NCI-H446 (cell line): ENCODE results near the gene DOK4.
A peak's percentile ranks its signal among the peaks of the same experiment; 100 is the strongest.

Source experiments
- DNase-seq, 2 experiments: peaks; one replicate each; lab custom pipeline; 2025; lab: John Stamatoyannopoulos, UW

DOK4 gene

GRCh38 chr16:57485916-57486857, at the start of gene DOK4:
DOK4 (minus strand) TSS chr16:57486493; CDS start chr16:57479507, 6,986 bp downstream.
- DNase-seq: peak in 1 of 2 experiments; percentile 51

DNA sequence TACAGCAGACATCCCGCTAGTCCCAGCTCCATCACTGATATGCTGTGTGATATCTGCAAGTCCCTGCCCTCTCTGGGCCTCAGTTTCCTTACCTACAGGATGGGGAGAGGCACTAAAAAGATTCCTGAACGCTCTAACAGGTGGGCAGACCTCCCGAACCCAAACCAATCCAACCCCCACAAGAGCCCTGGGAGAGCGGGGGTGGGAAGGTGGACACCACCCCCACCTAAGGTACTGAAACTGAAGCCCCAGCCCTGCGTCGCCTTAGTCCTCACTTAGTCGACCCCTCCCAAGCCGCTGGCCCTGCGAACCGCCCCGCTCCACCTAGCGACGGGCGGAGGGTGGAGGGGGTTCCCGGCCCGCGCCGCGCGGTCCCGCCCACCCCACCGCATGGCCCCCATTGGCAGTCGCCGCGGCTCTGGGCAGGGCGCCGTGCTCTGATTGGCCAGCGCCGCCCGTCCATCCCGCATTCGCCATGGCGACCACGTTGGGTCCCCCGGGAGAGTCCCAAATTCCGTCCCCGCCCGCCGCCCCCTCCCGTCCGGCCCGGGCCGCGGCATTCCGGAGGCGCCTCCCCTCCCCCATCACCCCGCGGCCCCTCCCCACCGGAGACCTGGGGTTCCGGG, 49.5 kb upstream of the DOK4 start:
- peak; percentile 11 to 82 for DNase-seq

DNA sequence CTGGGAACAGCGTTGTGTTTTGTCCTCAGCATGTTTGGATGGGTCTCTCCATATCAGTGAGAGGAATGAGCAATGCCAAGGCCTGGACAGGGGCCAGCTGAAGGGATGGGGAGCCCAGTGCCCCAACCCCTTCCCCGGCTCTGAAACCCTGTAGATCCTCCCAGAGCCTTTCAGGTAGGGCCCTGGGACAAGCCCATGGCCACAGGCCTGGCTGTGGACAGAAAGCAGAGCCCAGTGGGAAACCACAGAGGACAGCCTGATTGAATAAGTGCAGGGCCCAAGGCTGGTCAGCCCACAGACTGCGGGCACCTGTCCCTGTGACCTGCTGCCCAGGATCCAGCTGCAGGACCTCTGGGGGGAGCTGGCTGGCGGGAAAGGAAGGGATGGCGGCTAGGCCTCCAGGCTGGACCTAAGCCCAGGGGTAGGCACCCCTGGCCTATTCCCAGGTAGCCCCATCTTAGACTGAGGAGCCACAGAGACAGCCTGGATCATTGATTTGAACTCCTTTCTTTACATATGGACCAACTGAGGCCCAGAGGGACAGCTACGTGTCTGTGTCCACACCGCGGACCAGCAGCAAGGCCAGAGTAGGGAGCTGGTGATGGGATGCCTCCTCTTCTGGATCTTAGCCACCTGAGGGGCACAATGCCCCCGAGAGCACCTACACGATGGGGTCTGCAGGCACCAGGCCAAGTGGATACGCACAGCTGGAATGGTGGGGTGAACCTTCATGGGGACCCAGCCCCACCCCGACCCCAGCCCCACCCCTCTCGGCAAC, 48.8 kb upstream of the DOK4 start:
- DNase-seq: no peak

- DNase-seq: no peak
Measured at GRCh38 chr16:57534337-57534880, 48.1 kb upstream of the DOK4 start.

DNA sequence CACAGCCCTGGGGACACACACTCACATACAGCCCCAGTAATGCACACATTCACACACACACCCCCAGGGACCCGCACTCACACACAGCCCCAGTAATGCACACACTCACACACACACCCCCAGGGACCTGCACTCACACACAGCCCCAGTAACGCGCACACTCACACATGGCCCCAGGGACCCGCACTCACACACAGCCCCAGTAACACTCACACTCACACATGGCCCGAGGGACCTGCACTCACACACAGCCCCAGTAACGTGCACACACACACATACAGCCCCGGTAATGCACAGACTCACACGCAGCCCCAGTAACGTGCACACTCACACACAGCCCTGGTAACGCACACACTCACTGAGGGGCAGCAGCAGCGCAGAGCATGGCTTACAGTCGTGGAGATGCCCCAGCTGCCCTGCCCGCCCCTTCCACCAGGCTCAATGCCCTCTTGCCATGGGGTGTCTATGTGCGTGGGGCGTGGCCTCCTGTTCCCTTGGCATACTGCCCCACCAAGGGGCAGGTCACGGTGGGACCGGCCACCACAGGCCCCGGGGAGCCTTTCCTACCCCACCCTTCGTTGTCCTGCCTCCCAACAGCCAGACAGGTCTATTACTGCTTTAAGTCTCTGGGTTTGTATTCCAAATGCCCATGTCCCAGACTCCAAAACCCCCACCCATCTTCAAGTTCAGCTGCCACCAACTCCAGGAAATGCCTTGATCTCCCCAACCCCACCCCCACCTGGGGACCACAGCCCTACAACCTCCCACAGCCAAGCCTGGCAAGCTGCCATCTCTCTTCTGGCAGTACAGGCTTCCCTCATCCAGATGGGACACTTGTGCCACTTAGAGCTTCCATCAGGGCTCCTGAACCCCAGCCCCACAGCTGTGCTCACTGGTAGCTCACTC, 47.4 kb upstream of the DOK4 start:
- peak in 1 of 2 experiments; percentile 20 for DNase-seq

DNA sequence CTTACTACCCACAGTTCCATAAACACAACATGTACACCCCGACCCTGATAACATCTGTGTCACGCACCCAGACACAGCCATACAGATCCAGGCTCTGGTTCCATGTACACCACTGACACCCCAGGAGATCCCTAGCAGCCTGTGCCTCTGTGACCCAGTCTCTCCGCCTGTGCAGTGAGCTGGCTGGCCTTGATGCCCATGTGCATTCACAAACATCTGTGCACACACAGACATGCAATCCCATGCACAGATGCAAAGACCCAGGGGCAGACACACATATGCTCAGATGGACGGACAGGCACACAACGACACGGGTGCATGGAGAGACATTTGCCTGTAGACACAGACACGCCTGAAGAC, 46.0 kb upstream of the DOK4 start:
- no peak for DNase-seq

DNA sequence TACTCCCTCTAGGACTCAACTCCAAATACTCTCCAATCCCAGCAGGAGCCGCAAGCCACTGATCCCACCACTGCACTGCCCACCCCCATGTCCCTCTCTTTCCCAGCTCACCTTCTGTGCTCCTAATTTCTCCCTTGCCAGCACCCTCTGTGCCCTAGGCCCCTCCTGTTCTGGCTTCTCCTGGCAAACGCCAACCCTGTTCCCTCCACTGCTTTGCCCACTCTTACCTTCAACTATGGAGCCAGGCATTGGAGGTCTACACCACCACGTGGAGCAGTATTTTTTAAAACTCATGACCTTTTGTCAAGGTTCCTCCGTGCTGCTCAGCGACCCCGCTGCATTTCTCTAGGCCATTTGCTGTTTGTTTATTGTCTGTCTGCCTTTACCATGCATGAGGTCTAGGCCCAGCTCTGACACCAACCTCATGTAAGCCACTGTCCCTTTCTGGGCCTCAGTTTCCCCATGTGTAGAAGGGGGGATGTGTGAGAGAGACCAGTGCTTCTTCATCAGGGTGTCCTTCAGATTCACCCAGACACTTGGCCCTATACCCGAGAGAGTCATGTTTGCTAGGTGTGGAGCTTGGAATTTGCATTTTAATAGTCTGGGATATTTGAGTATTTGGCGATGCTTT, 45.5 kb upstream of the DOK4 start:
- DNase-seq: no peak

GRCh38 chr16:57531253-57531575, 44.9 kb upstream of the DOK4 start:
- no peak for DNase-seq

GRCh38 chr16:57530522-57531252, 44.4 kb upstream of the DOK4 start:
- no peak for DNase-seq

DNA sequence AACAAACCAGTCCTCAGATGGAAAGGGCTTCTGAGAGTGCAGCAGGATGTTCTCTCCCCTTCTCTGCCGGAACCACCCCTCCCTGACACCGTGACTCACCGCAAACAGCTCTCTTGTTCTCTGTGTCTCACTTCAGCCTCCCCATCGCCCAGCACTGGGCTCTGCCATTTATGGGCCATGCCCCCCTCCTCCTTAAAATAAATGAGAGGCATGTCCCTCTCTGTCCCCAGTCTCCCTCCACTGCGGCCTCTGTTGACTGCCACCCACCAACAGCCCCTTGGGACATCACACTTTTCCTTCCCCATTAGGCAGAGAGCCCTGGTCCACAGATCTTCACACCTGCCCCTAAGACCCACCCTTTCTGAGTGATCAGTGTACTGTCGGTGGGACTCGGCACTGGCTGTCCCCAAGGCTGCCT, 43.8 kb upstream of the DOK4 start:
- DNase-seq: no peak

- no peak for DNase-seq
Measured at GRCh38 chr16:57529391-57530103, 43.3 kb upstream of the DOK4 start.

GRCh38 chr16:57528499-57529390, 42.5 kb upstream of the DOK4 start:
- no peak for DNase-seq

DNA sequence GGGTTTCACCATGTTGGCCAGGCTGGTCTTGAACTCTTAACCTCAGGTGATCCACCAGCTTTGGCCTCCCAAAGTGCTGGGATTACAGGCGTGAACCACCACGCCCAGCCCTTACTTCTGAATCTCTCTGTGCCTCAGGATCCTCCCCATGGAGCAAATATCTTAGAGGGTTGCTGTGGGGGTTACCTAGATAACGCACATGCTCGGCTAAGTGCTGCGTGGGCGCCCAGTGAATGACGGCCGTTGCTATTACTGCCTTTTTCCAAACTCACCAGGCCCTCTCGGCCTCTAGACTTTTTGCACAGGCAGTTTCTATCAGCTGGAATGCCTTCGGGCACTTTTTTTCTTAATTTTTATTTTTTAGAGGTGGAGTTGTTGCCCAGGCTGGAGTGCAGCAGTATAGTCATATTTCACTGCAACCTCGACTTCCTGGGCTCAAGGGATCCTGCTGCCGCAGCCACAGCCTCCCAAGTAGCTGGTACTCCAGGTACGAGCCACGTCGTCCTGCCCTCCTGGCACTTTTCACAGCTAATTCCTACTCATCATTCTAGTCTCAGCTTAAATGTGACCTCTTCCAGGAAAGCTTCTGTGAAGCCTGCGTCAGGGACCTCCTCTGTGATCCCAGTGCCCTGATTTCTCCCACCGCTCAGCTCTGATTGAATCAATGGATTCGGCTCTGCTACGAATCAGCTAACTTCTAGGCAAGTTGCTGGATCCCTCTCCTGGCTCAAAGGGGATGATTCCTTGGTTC, 41.5 kb upstream of the DOK4 start:
- no peak for DNase-seq

GRCh38 chr16:57527027-57527426, 40.7 kb upstream of the DOK4 start:
- no peak for DNase-seq

DNA sequence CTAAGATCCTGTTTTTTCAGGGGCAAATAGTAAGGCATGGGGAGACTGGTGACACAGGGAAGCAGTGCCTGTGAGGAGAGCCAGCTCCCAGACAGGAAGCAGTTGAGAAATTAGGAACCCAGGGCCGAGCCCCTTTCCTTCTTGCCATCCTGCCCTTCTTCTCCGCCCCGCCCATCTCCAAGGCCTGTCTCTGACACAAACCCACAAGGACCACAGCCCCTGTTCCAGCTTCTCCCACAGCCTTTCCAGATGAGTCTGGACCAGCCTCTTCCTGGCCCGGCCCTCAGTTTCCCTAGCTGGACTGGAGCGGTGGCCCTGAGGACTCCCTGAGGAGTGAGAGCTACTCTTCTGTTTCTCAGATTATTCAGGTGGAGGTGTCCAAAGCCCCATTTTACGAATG, 40.2 kb upstream of the DOK4 start:
- no peak for DNase-seq

- no peak for DNase-seq
Measured at GRCh38 chr16:57525761-57526160, 39.5 kb upstream of the DOK4 start.

GRCh38 chr16:57522960-57523359, 36.7 kb upstream of the DOK4 start:
- no peak for DNase-seq
